ENCODE measurements around the gene ELMOD3. TPM values are rescaled to one million over a fixed set of nuclear protein-coding genes. Genes with fewer than 3 reads are reported as not detected.

ELMOD3 gene
- total and polyA plus RNA-seq, 2 of the 8 experiments (the other 6 are each of a cell fraction or from before 2014, with no cell fraction given) = 8.5 to 10.2 TPM

DNA sequence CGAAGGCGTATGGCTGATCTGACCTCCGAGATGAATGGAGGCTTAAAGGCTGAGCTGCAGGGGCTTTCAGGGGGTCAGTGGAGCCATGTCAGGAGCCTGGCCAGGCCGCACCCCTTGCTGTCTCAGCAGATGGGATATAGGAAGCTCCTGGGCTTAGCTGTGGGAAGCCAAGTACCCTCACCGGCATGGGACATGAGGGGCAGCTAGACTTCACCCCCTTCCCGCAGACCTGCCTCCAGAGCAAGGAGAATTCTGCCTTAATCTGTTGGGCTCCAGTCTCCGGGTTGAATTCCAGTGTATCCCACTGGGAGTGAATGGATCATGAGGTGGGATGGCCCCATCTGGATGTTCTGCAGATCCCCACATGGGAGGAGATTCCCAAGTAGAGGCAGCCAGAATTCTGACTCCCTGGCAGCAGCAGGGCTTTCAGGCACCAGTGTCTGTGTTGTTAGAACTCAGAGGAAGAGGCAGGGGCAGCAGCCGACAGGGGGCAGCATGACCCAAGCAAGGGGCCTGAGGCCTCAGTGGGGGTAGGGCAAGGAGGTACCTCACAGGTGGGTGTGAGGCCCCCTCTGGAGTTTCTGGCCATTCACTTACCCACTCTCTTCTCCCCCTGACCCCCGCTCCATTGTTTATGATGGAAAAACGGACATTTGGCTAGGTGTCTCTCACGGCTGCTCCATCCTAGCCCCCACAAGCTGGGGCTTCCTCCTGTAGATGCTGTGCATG lies 36.5 kb downstream of the ELMOD3 start:
- Histone ChIP-seq H3K4ac (replicated peaks; ENCODE audit: insufficient read length, low read depth, low read length) (no peak overlapping the region), H4K20me1 (replicated peaks in 1 of 2; ENCODE audit: control insufficient read depth in 1 of 2, insufficient read depth in 2 of 2, low read length in 2 of 2) (no peaks in the 10 kb centered on the region), H3K4me2 (ENCODE audit: insufficient read depth in 1 of 2, low read depth in 2 of 2, low read length in 2 of 2) (no peak overlapping the region), H2BK15ac (ENCODE audit: low read length) (no peak overlapping the region), H3K79me1 (ENCODE audit: low read depth, low read length) (no peaks in the 10 kb centered on the region), H3K27ac (ENCODE audit: low read depth, low read length) (no peak overlapping the region), H3K23me2 (ENCODE audit: low read depth, low read length) (no peaks in the 10 kb centered on the region), H4K8ac (ENCODE audit: extremely low read depth, insufficient read depth, low read length) (no peak overlapping the region), H3K23ac (ENCODE audit: insufficient read length) (no peak overlapping the region), H3K4me1 (replicated peaks in 1 of 4; ENCODE audit: control insufficient read depth in 3 of 4, insufficient read depth in 4 of 4, low read length in 3 of 4) (peaks cover 0 to 6% (median 3%) of the 10 kb centered on the region in 4 experiments; a peak in 4 of 7 replicates), H3K27me3 (replicated peaks in 1 of 4; ENCODE audit: control insufficient read depth in 3 of 4, extremely low read depth in 1 of 4, insufficient read depth in 3 of 4, low read length in 3 of 4) (no peaks in the 10 kb centered on the region; a peak in 1 of 7 replicates), H3K9me3 (ENCODE audit: insufficient read depth in 2 of 2, low read depth in 1 of 2, low read length in 1 of 2) (no peaks in the 10 kb centered on the region), H2BK5ac (ENCODE audit: low read depth, low read length) (no peak overlapping the region), H3K14ac (ENCODE audit: insufficient read length) (no peak overlapping the region), H2BK120ac (replicated peaks; ENCODE audit: low read depth, low read length) (no peak overlapping the region), H3K9ac (replicated peaks in 1 of 4; ENCODE audit: extremely low read depth in 1 of 4, low read depth in 3 of 4, low read length in 3 of 4) (no peak overlapping the region), H3K79me2 (ENCODE audit: control insufficient read depth in 1 of 2, insufficient read depth in 2 of 2, low read length in 2 of 2) (no peaks in the 10 kb centered on the region), H2BK12ac (ENCODE audit: low read depth, low read length) (no peak overlapping the region), H3K36me3 (ENCODE audit: control insufficient read depth in 2 of 4, insufficient read depth in 4 of 4, low read length in 3 of 4) (no peaks in the 10 kb centered on the region), H3K4me3 (ENCODE audit: extremely low read depth in 1 of 4, insufficient read depth in 2 of 4, low read depth in 3 of 4, low read length in 4 of 4) (no peak overlapping the region), H2BK20ac (ENCODE audit: low read length) (no peak overlapping the region), H3K18ac (ENCODE audit: extremely low read depth, low read length) (no peak overlapping the region), H4K5ac (ENCODE audit: insufficient read length, low read depth, low read length) (no peak overlapping the region), H3K56ac (replicated peaks; ENCODE audit: insufficient read length, low read depth, low read length) (no peak overlapping the region), H4K91ac (replicated peaks; ENCODE audit: insufficient read length, low read length) (no peak overlapping the region), H2AK5ac (ENCODE audit: low read depth, low read length) (no peak overlapping the region), H2AFZ (ENCODE audit: low read length) (no peak overlapping the region)
- ChIA-PET CTCF (ENCODE audit: partially characterized antibody) (interaction anchor here (0.5 to 8.6 kb wide), 36 partner anchors 8 to 184 kb away, joined by 3 to 102 read pairs (median 4); partner anchors contain the start of genes ELMOD3, GGCX, MAT2A and RETSAT), POLR2A (ENCODE audit: partially characterized antibody) (interaction anchor here (0.6 to 25.0 kb wide), 6 partner anchors 9 to 154 kb away, joined by 3 to 396 read pairs (median 4); partner anchors contain the start of gene MAT2A)
- WGBS, 2 experiments (ENCODE audit: extremely low coverage in 1 of 2, insufficient coverage in 1 of 2, insufficient read length in 1 of 2, insufficient replicate concordance in 2 of 2, low coverage in 1 of 2, low lambda C conversion rate in 2 of 2, missing lambda C conversion rate in 1 of 2) = 77% methylated on average over 11 of the region's 11 CpGs; no CpG with 5 or more reads in 1 of the 2 experiments
- DNase-seq (ENCODE audit: low read depth in 1 of 2, low spot score in 2 of 2) (peak; percentile 36 to 97), FAIRE-seq (no peak)
- TF ChIP-seq, protein P1, sequence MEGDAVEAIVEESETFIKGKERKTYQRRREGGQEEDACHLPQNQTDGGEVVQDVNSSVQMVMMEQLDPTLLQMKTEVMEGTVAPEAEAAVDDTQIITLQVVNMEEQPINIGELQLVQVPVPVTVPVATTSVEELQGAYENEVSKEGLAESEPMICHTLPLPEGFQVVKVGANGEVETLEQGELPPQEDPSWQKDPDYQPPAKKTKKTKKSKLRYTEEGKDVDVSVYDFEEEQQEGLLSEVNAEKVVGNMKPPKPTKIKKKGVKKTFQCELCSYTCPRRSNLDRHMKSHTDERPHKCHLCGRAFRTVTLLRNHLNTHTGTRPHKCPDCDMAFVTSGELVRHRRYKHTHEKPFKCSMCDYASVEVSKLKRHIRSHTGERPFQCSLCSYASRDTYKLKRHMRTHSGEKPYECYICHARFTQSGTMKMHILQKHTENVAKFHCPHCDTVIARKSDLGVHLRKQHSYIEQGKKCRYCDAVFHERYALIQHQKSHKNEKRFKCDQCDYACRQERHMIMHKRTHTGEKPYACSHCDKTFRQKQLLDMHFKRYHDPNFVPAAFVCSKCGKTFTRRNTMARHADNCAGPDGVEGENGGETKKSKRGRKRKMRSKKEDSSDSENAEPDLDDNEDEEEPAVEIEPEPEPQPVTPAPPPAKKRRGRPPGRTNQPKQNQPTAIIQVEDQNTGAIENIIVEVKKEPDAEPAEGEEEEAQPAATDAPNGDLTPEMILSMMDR (IDR thresholded peaks at IDR 0.05; ENCODE audit: control extremely low read depth in 1 of 3, insufficient read depth in 1 of 3, low read depth in 1 of 3, low read length in 3 of 3) = peak; percentile 89 to 94 (median 94)
- TF ChIP-seq CBX8 (IDR thresholded peaks at IDR 0.05; ENCODE audit: borderline replicate concordance, low read depth, low read length) (no peak), CBX5 (IDR thresholded peaks at IDR 0.05; ENCODE audit: low read depth, low read length) (no peak), YY1 (IDR thresholded peaks at IDR 0.05; ENCODE audit: low read depth, low read length) (no peak), FOSL1 (IDR thresholded peaks at IDR 0.05; ENCODE audit: insufficient read depth, low read depth, low read length) (no peak), RAD21 (IDR thresholded peaks at IDR 0.05 in 1 of 2, conservative IDR thresholded peaks at IDR 0.05 in 1 of 2; ENCODE audit: low read depth in 2 of 2, low read length in 2 of 2) (peak; percentile 95 to 97), CHD2 (IDR thresholded peaks at IDR 0.05; ENCODE audit: low read length) (0 out of 2 replicates have a peak, but pooled peaks have one; percentile 45), EZH2 (IDR thresholded peaks at IDR 0.05; ENCODE audit: low read depth, low read length, severe bottlenecking) (no peak), TEAD4 (IDR thresholded peaks at IDR 0.05; ENCODE audit: low read depth, low read length) (no peak), POLR2A (IDR thresholded peaks at IDR 0.05; ENCODE audit: control extremely low read depth in 1 of 2, low read depth in 2 of 2, low read length in 2 of 2) (no peak)

Measured in H1 (cell line).